ENCODE results near the gene AMT.
"Not testable (repeated sequence)": the region's sequence is repeated elsewhere in the genome, so short reads cannot be mapped to it uniquely, and the experiment has no call there.

Gene AMT

DNA sequence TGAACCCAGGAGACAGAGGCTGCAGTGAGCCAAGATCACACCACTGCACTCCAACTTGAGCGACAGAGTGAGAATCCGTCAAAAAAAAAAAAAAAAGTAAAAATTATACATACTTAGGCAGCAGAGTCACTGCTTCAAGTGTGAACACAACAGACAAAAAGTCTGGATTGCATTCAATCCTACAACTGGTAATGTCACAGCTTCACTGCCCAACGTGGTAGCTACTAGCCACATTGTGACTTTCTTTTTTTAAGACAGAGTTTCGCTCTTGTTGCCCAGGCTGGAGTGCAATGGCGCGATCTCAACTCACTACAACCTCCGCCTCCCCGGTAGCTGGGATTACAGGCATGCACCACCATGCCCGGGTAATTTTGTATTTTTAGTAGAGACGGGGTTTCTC, 31.0 kb downstream of the AMT start:
- not testable (repeated sequence) for H3K27ac ChIP-seq (ENCODE audit: low read depth, low read length); H3K27me3 ChIP-seq (ENCODE audit: control insufficient read depth in 5 of 5, insufficient read depth in 4 of 5, low read length in 5 of 5); H3K9ac ChIP-seq (ENCODE audit: low read length in 5 of 5); H3K9me3 ChIP-seq (ENCODE audit: control insufficient read depth in 5 of 5, low read length in 5 of 5); H3K4me3 ChIP-seq (ENCODE audit: low read depth in 1 of 5, low read length in 5 of 5)
- Histone ChIP-seq H3K4me1 (ENCODE audit: control insufficient read depth in 5 of 5, insufficient read depth in 5 of 5, low read length in 5 of 5) (peaks cover 0 to 31% (median 13%) of the 10 kb centered on the region in 5 donors), H3K36me3 (ENCODE audit: control insufficient read depth in 5 of 5, insufficient read depth in 5 of 5, low read length in 5 of 5) (peaks cover 5 to 25% (median 9%) of the 10 kb centered on the region in 5 donors)

DNA sequence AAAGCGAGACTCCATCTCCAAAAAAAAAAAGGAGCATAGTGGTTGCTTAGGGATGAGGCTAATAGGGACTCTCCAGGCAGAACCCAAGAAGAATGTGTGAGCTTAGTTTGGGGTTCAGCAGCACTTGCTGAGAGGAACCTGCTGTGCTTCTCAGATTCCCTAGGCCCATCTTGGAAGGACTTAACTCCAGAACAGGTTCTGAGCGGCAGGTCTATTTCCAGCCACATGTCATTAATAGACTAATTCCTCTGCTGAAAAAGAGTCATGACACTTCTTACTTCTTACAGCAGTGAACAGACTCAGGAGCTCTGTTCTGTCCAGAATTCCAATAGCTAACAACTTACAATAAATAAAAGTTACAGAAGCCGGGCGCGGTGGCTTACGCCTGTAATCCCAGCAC, 33.0 kb downstream of the AMT start:
- H3K4me3 ChIP-seq (ENCODE audit: low read depth in 1 of 5, low read length in 5 of 5), result no peak overlapping the region
- peaks cover 0 to 13% (median 0%) of the 10 kb centered on the region in 5 donors for H3K36me3 ChIP-seq (ENCODE audit: control insufficient read depth in 5 of 5, insufficient read depth in 5 of 5, low read length in 5 of 5)
- H3K9me3 ChIP-seq (ENCODE audit: control insufficient read depth in 5 of 5, low read length in 5 of 5), result no peaks in the 10 kb centered on the region
- no peak overlapping the region for H3K27ac ChIP-seq (ENCODE audit: low read depth, low read length)
- no peaks in the 10 kb centered on the region for H3K27me3 ChIP-seq (ENCODE audit: control insufficient read depth in 5 of 5, insufficient read depth in 4 of 5, low read length in 5 of 5)
- H3K4me1 ChIP-seq (ENCODE audit: control insufficient read depth in 5 of 5, insufficient read depth in 5 of 5, low read length in 5 of 5), result peaks cover 0 to 32% (median 19%) of the 10 kb centered on the region in 5 donors
- H3K9ac ChIP-seq (ENCODE audit: low read length in 5 of 5), result no peak overlapping the region

DNA sequence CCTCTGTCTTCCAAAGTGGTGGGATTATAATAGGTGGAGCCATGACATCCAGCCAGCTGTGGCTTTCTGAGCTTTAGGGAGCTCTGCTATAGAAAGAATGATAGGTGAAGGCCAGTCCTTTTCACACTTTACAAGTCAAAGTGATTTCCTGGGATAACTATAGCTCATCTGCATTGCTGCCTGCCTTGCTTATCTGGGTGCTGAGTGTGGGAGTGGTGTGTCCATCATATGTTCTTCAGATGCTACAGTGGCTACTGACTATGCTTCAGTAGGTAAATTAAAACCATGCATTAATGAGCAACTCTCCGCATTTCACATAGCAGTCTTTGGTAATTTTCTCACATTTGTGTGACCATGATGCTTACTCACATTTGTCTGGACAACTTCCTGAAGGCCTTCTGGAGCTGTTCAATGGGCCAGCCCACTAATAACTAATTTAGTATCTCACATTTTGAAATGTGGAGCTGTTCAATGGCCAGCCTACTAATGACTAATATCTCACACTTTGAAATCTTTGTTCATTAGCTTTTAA, 33.9 kb downstream of the AMT start:
- Histone ChIP-seq H3K27me3 (ENCODE audit: control insufficient read depth in 5 of 5, insufficient read depth in 4 of 5, low read length in 5 of 5) (no peaks in the 10 kb centered on the region), H3K36me3 (ENCODE audit: control insufficient read depth in 5 of 5, insufficient read depth in 5 of 5, low read length in 5 of 5) (peaks cover 0 to 9% (median 0%) of the 10 kb centered on the region in 5 donors), H3K4me3 (ENCODE audit: low read depth in 1 of 5, low read length in 5 of 5) (no peak overlapping the region), H3K27ac (ENCODE audit: low read depth, low read length) (no peak overlapping the region), H3K9me3 (ENCODE audit: control insufficient read depth in 5 of 5, low read length in 5 of 5) (no peaks in the 10 kb centered on the region), H3K4me1 (ENCODE audit: control insufficient read depth in 5 of 5, insufficient read depth in 5 of 5, low read length in 5 of 5) (peaks cover 0 to 37% (median 23%) of the 10 kb centered on the region in 5 donors), H3K9ac (ENCODE audit: low read length in 5 of 5) (no peak overlapping the region)

DNA sequence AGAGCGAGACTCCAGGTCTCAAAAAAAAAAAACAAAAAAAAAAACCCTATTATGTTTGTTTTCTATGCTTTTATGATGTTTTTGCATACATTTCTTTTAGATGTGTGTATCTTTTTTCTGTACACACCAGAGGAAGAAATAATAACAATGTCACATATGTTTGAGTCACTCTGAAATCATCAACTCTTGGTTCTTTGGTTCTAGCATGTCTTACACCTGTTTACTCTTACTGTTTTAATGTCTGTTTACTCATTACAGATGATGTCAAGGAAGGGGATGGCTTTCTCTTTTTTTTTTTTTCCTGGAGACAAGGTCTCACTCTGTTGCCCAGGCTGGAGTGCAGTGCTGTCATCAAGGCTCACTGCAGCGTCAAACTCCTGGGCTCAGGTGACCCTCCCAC, 34.6 kb downstream of the AMT start:
- Histone ChIP-seq H3K4me1 (ENCODE audit: control insufficient read depth in 5 of 5, insufficient read depth in 5 of 5, low read length in 5 of 5) (peaks cover 0 to 33% (median 23%) of the 10 kb centered on the region in 5 donors), H3K36me3 (ENCODE audit: control insufficient read depth in 5 of 5, insufficient read depth in 5 of 5, low read length in 5 of 5) (peaks cover 0 to 6% (median 0%) of the 10 kb centered on the region in 5 donors), H3K27ac (ENCODE audit: low read depth, low read length) (no peak overlapping the region), H3K9me3 (ENCODE audit: control insufficient read depth in 5 of 5, low read length in 5 of 5) (no peaks in the 10 kb centered on the region), H3K27me3 (ENCODE audit: control insufficient read depth in 5 of 5, insufficient read depth in 4 of 5, low read length in 5 of 5) (no peaks in the 10 kb centered on the region), H3K4me3 (ENCODE audit: low read depth in 1 of 5, low read length in 5 of 5) (no peak overlapping the region), H3K9ac (ENCODE audit: low read length in 5 of 5) (no peak overlapping the region)

DNA sequence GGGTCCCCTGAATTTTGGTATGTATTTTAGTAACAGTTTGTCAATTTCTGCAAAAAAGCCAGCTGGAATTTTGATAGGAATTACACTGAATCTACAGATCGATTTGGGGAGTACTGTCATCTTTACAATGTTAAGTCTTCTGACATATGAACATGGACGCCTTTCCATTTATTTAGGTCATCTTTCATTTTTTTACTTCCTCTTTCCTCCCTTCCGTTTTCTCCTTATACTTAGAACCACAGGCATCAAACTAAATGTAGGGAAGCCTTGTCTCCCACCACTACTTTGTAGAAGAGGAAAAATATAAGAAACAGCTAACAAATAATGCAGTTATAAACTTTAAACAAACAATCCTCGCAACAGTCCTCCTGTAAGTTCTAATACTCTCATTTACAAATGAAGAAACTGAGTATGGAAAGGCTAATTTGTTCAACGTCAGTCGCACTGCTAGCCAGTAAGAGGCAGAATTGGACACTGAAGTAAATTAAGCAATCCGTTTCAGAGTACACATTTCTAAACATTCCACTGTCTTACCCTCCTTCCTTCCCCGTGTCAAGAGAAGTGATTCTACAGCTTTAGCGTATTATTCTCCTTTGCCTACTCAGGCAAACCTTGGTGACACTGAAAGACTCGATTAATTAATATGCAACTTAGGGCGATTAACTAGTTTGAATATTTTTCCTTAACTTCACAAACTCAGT, 36.1 kb downstream of the AMT start:
- peak overlapping the region in 1 of 5 donors; percentile 16 for H3K4me3 ChIP-seq (ENCODE audit: low read depth in 1 of 5, low read length in 5 of 5)
- H3K4me1 ChIP-seq (ENCODE audit: control insufficient read depth in 5 of 5, insufficient read depth in 5 of 5, low read length in 5 of 5), result peaks cover 0 to 28% (median 20%) of the 10 kb centered on the region in 5 donors
- peak overlapping the region; percentile 11 for H3K27ac ChIP-seq (ENCODE audit: low read depth, low read length)
- H3K9ac ChIP-seq (ENCODE audit: low read length in 5 of 5), result peak overlapping the region in 3 of 5 donors; percentile 11 to 40 (median 13)
- no peaks in the 10 kb centered on the region for H3K9me3 ChIP-seq (ENCODE audit: control insufficient read depth in 5 of 5, low read length in 5 of 5)
- no peaks in the 10 kb centered on the region for H3K27me3 ChIP-seq (ENCODE audit: control insufficient read depth in 5 of 5, insufficient read depth in 4 of 5, low read length in 5 of 5)
- peaks cover 0 to 6% (median 0%) of the 10 kb centered on the region in 5 donors for H3K36me3 ChIP-seq (ENCODE audit: control insufficient read depth in 5 of 5, insufficient read depth in 5 of 5, low read length in 5 of 5)

DNA sequence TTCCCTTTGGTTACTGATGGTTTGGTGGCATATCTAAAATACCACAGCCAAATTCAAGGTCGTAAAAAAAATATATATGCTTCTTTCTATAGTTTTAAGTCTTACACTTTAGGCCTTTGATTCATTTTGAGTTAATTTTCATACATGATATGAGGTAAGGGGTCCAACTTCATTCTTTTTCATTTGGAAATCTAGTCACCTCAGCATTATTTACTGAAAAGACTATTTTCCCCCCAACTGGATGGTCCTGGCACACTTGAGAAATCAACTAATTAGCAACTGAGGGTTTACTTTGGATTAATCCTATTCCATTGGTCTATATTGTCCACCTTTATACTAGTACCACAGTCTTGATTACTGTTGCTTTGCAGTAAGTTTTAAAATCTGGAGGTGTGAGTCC, 36.7 kb downstream of the AMT start:
- Histone ChIP-seq H3K9me3 (ENCODE audit: control insufficient read depth in 5 of 5, low read length in 5 of 5) (no peaks in the 10 kb centered on the region), H3K27ac (ENCODE audit: low read depth, low read length) (no peak overlapping the region), H3K4me3 (ENCODE audit: low read depth in 1 of 5, low read length in 5 of 5) (peak overlapping the region in 1 of 5 donors; percentile 16)

DNA sequence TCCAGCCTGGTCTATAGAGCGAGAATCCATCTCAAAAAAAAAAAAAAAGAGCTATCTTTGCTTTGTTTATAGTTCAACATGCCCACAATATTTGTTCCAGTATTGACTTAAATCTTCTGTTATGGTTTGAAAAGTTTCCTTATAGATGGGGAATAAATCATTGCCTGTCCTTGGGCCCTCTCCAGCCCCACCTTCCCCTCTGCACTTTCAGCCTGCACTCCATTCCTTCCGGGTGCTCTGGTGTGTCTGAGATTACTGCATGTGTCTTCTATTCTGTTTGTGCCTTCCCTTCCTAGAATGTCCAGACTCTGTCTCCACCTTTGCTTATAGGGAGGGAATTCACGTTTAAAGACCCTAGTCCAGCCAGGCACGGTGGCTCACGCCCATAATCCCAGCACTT, 38.9 kb downstream of the AMT start:
- H3K4me1 ChIP-seq (ENCODE audit: control insufficient read depth in 5 of 5, insufficient read depth in 5 of 5, low read length in 5 of 5), result peaks cover 0 to 35% (median 24%) of the 10 kb centered on the region in 5 donors

More for the DNA sequence above, 36.7 kb downstream of the AMT start:
- Histone ChIP-seq H3K4me1 (ENCODE audit: control insufficient read depth in 5 of 5, insufficient read depth in 5 of 5, low read length in 5 of 5) (peaks cover 0 to 28% (median 20%) of the 10 kb centered on the region in 5 donors), H3K9ac (ENCODE audit: low read length in 5 of 5) (no peak overlapping the region), H3K27me3 (ENCODE audit: control insufficient read depth in 5 of 5, insufficient read depth in 4 of 5, low read length in 5 of 5) (no peaks in the 10 kb centered on the region), H3K36me3 (ENCODE audit: control insufficient read depth in 5 of 5, insufficient read depth in 5 of 5, low read length in 5 of 5) (peaks cover 0 to 6% (median 0%) of the 10 kb centered on the region in 5 donors)

DNA sequence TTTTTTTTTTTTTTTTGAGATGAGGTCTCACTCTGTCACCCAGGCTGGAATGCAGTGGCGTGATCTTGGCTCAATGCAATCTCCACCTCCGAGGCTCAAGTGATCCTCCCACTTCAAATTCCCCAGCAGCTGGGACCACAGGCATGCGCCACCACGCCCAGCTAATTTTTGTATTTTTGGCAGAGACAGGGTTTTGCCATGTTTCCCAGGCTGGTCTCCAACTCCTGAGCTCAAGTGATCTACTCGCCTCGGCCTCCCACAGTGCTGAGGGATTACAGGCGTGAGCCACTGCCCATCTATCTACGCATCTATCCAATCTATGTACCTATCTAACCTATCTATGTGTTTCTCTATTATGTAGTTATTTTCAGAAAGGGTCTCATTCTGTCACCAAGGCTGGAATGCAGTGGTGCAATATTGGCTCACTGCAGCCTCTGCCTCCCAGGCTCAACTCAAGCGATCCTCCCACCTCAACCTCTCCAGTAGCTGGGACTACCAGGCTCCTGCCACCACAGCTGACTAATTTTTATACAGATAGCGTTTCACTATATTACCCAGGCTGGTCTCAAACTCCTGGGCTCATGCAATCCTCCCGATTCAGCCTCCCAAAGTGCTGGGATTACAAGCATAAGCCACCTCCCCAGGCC, 43.9 kb downstream of the AMT start:
- Histone ChIP-seq H3K9ac (ENCODE audit: low read length in 5 of 5) (no peak overlapping the region), H3K4me3 (ENCODE audit: low read depth in 1 of 5, low read length in 5 of 5) (no peak overlapping the region), H3K27me3 (ENCODE audit: control insufficient read depth in 5 of 5, insufficient read depth in 4 of 5, low read length in 5 of 5) (no peaks in the 10 kb centered on the region), H3K4me1 (ENCODE audit: control insufficient read depth in 5 of 5, insufficient read depth in 5 of 5, low read length in 5 of 5) (peaks cover 0 to 18% (median 14%) of the 10 kb centered on the region in 5 donors), H3K9me3 (ENCODE audit: control insufficient read depth in 5 of 5, low read length in 5 of 5) (no peaks in the 10 kb centered on the region), H3K36me3 (ENCODE audit: control insufficient read depth in 5 of 5, insufficient read depth in 5 of 5, low read length in 5 of 5) (peaks cover 2 to 23% (median 19%) of the 10 kb centered on the region in 5 donors), H3K27ac (ENCODE audit: low read depth, low read length) (no peak overlapping the region)

More for the DNA sequence above, 38.9 kb downstream of the AMT start:
- Histone ChIP-seq H3K9me3 (ENCODE audit: control insufficient read depth in 5 of 5, low read length in 5 of 5) (no peaks in the 10 kb centered on the region), H3K27ac (ENCODE audit: low read depth, low read length) (no peak overlapping the region), H3K9ac (ENCODE audit: low read length in 5 of 5) (no peak overlapping the region), H3K27me3 (ENCODE audit: control insufficient read depth in 5 of 5, insufficient read depth in 4 of 5, low read length in 5 of 5) (no peaks in the 10 kb centered on the region), H3K36me3 (ENCODE audit: control insufficient read depth in 5 of 5, insufficient read depth in 5 of 5, low read length in 5 of 5) (peaks cover 0 to 6% (median 0%) of the 10 kb centered on the region in 5 donors), H3K4me3 (ENCODE audit: low read depth in 1 of 5, low read length in 5 of 5) (no peak overlapping the region)

DNA sequence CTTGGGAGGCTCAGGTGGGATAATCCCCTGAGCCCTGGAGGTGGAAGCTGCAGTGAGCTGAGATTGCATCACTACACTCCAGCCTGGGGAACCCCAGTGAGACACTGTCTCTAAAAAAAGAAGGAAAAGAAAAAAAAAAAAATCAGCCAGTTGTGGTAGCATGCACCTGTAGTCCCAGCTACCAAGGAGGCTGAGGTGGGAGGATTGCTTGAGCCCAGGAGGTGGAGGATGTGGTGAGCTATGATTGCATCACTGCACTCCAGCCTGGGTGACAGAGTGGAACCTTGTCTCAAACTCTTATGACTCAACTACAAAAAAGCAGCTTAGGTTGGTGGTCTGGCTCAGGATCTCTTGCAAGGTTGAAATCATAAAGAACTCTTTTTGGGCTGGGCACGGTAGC, 44.8 kb downstream of the AMT start:
- no peak overlapping the region for H3K4me3 ChIP-seq (ENCODE audit: low read depth in 1 of 5, low read length in 5 of 5)
- peaks cover 0 to 18% (median 14%) of the 10 kb centered on the region in 5 donors for H3K4me1 ChIP-seq (ENCODE audit: control insufficient read depth in 5 of 5, insufficient read depth in 5 of 5, low read length in 5 of 5)
- H3K36me3 ChIP-seq (ENCODE audit: control insufficient read depth in 5 of 5, insufficient read depth in 5 of 5, low read length in 5 of 5), result peaks cover 2 to 31% (median 26%) of the 10 kb centered on the region in 5 donors
- no peaks in the 10 kb centered on the region for H3K9me3 ChIP-seq (ENCODE audit: control insufficient read depth in 5 of 5, low read length in 5 of 5)
- peak overlapping the region; percentile 46 for H3K27ac ChIP-seq (ENCODE audit: low read depth, low read length)
- no peaks in the 10 kb centered on the region for H3K27me3 ChIP-seq (ENCODE audit: control insufficient read depth in 5 of 5, insufficient read depth in 4 of 5, low read length in 5 of 5)
- H3K9ac ChIP-seq (ENCODE audit: low read length in 5 of 5), result no peak overlapping the region

DNA sequence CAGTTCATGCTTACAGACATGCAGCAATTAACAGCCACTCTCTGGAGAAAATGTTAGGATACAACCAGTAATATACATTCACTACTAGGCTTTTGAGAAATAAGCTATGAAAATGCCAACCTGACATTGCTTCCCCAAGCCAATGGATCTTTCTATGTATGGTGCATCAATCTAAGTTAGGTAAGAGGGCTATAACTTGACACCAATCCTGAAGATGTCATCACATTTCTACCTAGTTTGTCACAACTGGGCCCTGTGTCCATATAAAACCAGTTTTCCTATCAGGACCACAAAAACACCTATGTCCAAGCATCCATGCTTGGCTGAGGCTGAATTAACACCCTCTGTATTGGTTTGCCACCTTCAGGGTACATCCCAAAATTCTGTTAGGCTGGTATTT, 50.3 kb downstream of the AMT start:
- peaks cover 0 to 7% (median 0%) of the 10 kb centered on the region in 5 donors for H3K4me1 ChIP-seq (ENCODE audit: control insufficient read depth in 5 of 5, insufficient read depth in 5 of 5, low read length in 5 of 5)
- H3K9ac ChIP-seq (ENCODE audit: low read length in 5 of 5), result no peak overlapping the region
- no peak overlapping the region for H3K4me3 ChIP-seq (ENCODE audit: low read depth in 1 of 5, low read length in 5 of 5)
- H3K9me3 ChIP-seq (ENCODE audit: control insufficient read depth in 5 of 5, low read length in 5 of 5), result no peaks in the 10 kb centered on the region
- H3K27ac ChIP-seq (ENCODE audit: low read depth, low read length), result no peak overlapping the region
- H3K27me3 ChIP-seq (ENCODE audit: control insufficient read depth in 5 of 5, insufficient read depth in 4 of 5, low read length in 5 of 5), result no peaks in the 10 kb centered on the region
- H3K36me3 ChIP-seq (ENCODE audit: control insufficient read depth in 5 of 5, insufficient read depth in 5 of 5, low read length in 5 of 5), result peaks cover 10 to 70% (median 57%) of the 10 kb centered on the region in 5 donors
